Upper lobe of right lung (tissue), 1 donor: ENCODE measurements around the gene PLEKHG2. TPM values are rescaled to one million over a fixed set of nuclear protein-coding genes. Genes with fewer than 3 reads are reported as not detected.
A peak's percentile ranks its signal among the peaks of the same experiment; 100 is the strongest.
"Not testable (repeated sequence)": the region's sequence is repeated elsewhere in the genome, so short reads cannot be mapped to it uniquely, and the experiment has no call there.

Experiments used
- ATAC-seq: fragments of 200-7000 bp; cut with Tn5 transposase; one replicate; pipeline ENCODE4 v1.9.1; 2020; ENCODE audit warnings: mild to moderate bottlenecking, moderate library complexity
- DNase-seq: peaks from one replicate; pipeline ENCODE4 v3.0.0-alpha.2; 2020
- H3K27ac ChIP-seq: fragments of 200-600 bp; one replicate; pipeline ENCODE4 v1.8.0; 2022
- H3K27me3 ChIP-seq: fragments of 200-600 bp; one replicate; pipeline ENCODE4 v1.8.0; 2022; ENCODE audit warnings: mild to moderate bottlenecking
- H3K36me3 ChIP-seq: fragments of 200-600 bp; one replicate; pipeline ENCODE4 v1.8.0; 2022
- H3K4me1 ChIP-seq: fragments of 200-600 bp; one replicate; pipeline ENCODE4 v1.8.0; 2022
- H3K4me3 ChIP-seq: fragments of 200-600 bp; one replicate; pipeline ENCODE4 v1.8.0; 2022; ENCODE audit warnings: mild to moderate bottlenecking
- H3K9me3 ChIP-seq: fragments of 200-600 bp; one replicate; pipeline ENCODE4 v1.8.0; 2022
- intact Hi-C: fragments of 100-400 bp; cut with DNase I; formaldehyde crosslinking; loops from one replicate; pipeline ENCODE4 v1.11.0; 2022
- total RNA-seq: library from RNA; stranded (reverse); fragmentation: NEBNext Ultra II Directional; extraction: Animal tissue kit (Norgen Biotek cat#: 25700); gene quantifications from one replicate; pipeline ENCODE4 v1.2.1, GENCODE V29; 2021
- TF ChIP-seq, protein P1 (sequence below): fragments of 200-600 bp; IDR thresholded peaks from one replicate; pipeline ENCODE4 v1.8.0; 2022; ENCODE audit warnings: antibody characterized with exemption
- donor health status: DM: no; HTN: yes; CAD: no; lungs with severe emphysema.

PLEKHG2 gene
- total RNA-seq, 1 donor from 2014 or later: 32.4 TPM

DNA sequence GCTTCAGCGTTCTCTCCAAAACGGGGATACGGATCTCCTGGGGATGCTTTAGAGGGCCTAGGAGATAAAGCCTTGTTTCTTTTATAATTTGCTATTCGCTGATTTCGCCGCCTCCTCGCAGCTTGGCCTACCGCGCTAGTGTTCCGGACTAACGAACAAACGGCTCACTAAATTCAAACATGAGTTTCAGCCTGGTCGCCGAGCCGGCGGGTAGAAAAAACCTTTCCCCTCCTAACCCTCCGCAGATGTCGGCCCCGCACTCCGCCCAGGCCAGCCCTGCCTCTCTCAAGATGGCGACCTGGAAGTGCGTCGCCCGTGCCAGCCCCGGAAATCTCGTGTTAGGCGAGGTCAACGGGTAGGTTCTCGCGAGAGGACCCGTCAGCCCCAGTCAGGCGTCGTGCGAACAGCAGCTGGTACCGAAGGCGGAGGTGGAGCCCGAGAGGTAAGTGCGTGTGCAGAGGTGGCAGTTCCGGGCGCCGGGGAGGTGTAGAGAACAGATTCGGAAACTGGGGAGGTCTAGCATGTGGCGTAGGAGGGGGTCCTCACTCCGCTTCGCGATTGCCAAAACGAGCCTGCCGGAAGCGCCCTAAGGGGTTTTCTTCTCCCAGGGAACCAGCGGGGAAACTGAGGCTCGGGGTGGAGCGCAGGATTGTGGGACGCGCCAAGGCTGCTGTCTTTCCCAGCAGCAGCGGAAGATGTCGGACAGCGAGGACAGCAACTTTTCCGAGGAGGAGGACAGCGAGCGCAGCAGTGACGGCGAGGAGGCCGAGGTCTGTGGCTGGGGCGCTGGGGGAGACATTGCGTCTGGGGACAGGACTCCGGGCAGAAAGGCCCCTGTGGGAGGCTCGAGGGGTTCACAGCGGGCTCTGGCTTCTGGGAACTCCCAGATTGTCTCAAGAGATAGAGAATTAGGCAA is 33.0 kb downstream of the PLEKHG2 start, which contains the start of gene SUPT5H:
Gene SUPT5H, plus strand, starts transcription at position 387 of the 916 bp plus-strand sequence. Its CDS starts 309 bp downstream, at position 696.
- H3K4me3 ChIP-seq: peak within 1 kb of the TSS; percentile 96
- H3K27me3 ChIP-seq: no peaks in the 10 kb centered on the region
- H3K27ac ChIP-seq: peak within 1 kb of the TSS; percentile 95
- peak; percentile 98 for DNase-seq
- ATAC-seq: peak; percentile 98
- intact Hi-C loops: no loop called here
- no peaks in the 10 kb centered on the region for H3K9me3 ChIP-seq
- H3K4me1 ChIP-seq: peaks cover 32% of the 10 kb centered on the region
- no peaks in the 10 kb centered on the region for H3K36me3 ChIP-seq
- TF ChIP-seq, protein P1, sequence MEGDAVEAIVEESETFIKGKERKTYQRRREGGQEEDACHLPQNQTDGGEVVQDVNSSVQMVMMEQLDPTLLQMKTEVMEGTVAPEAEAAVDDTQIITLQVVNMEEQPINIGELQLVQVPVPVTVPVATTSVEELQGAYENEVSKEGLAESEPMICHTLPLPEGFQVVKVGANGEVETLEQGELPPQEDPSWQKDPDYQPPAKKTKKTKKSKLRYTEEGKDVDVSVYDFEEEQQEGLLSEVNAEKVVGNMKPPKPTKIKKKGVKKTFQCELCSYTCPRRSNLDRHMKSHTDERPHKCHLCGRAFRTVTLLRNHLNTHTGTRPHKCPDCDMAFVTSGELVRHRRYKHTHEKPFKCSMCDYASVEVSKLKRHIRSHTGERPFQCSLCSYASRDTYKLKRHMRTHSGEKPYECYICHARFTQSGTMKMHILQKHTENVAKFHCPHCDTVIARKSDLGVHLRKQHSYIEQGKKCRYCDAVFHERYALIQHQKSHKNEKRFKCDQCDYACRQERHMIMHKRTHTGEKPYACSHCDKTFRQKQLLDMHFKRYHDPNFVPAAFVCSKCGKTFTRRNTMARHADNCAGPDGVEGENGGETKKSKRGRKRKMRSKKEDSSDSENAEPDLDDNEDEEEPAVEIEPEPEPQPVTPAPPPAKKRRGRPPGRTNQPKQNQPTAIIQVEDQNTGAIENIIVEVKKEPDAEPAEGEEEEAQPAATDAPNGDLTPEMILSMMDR: no peak

DNA sequence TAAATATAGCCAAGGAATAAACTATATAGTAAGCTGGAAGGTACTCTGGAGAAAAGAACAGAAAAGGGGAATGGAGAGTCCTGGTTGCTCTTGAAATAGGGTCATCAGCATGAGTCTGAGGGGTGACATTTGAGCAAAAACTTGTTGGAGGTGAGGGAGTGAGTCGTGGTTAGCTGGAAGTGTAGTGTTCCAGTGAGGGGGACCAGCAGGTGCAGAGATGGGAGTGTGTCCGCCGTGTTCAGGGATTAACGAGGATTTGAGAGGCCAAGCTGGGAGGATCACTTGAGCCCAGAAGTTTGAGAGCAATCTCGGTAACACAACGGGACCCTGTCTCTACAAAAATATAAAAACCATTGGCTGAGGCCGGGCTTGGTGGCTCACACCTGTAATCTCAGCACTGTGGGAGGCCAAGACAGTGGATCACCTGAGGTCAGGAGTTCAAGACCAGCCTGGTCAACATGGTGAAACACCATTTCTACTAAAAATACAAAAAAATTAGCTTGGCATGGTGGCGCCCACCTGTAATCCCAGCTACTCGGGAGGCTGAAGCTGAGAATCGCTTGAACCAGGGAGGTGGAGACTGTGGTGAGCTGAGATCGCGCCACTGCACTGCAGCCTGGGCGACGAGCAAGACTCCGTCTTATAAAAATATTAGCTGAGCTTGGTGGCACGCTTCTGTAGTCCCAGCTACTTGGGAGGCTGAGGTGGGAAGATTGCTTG is 34.1 kb downstream of the PLEKHG2 start:
- Histone ChIP-seq H3K27ac (peak overlapping the region; percentile 95), H3K36me3 (peaks cover 4% of the 10 kb centered on the region), H3K4me1 (peaks cover 32% of the 10 kb centered on the region), H3K27me3 (no peaks in the 10 kb centered on the region), H3K4me3 (peak overlapping the region; percentile 96), H3K9me3 (no peaks in the 10 kb centered on the region)
- no peak for ATAC-seq
- no peak for DNase-seq
- TF ChIP-seq, protein P1: no peak
- intact Hi-C loops: no loop called here

DNA sequence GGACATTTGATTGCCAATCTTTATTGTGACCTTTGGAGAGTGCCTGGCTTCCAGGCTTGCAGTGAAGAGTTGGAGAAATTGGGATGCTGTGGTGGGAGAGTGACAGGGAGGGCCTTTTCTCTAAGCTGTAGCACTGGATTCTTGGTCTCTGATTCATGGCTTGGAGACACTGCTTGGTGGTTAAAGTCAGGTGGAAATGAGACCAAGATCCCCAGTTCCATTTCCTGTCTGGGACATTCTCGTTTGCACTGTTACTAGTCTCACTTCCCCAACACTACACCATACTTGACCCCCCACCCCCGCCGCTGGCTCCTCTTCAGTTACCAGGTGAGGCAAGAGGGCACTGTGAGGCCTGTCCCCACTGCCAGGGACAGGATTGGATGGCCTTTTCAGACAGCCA is 35.8 kb downstream of the PLEKHG2 start:
- Histone ChIP-seq H3K4me1 (peaks cover 32% of the 10 kb centered on the region), H3K4me3 (no peak overlapping the region), H3K36me3 (peaks cover 18% of the 10 kb centered on the region), H3K27me3 (no peaks in the 10 kb centered on the region), H3K9me3 (no peaks in the 10 kb centered on the region), H3K27ac (no peak overlapping the region)
- TF ChIP-seq, protein P1: no peak
- intact Hi-C loops: no loop called here
- DNase-seq (no peak), ATAC-seq (no peak)

DNA sequence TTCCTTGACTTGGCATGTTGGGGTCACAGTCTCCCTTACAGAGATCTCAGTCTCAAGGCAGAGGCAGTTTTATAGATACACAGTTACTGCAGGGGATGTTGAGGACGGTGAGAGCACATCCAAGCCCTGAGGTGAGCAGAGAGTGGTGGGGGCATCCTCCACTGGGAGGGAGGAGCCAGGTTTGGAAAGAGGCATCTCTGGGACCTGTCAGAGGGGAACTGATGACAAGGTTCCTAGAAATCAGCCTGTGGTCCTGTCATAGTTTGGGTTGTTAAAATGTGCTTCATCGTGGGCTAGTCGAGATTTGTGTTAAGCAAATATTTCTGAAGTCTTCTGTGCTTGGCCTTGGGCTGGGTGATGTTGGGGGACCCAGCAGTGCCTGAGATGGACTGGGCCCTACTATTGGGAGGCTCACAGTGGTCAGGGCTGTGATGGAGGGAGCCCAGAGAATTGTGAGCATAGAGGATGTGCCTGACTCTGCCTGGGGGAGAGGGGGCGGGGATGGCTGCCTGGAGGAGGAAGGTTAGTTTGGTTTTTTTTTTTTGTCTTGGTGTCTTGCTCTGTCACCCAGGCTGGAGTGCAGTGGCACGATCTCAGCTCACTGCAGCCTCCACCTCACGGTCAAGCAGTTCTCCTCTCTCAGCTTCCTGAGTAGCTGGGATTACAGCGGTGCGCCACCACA is 36.8 kb downstream of the PLEKHG2 start:
- H3K27me3 ChIP-seq: no peaks in the 10 kb centered on the region
- intact Hi-C loops: no loop called here
- TF ChIP-seq, protein P1: no peak
- H3K4me3 ChIP-seq: no peak overlapping the region
- DNase-seq (no peak), ATAC-seq (no peak)
- H3K4me1 ChIP-seq: peaks cover 32% of the 10 kb centered on the region
- H3K9me3 ChIP-seq: no peaks in the 10 kb centered on the region
- peaks cover 28% of the 10 kb centered on the region for H3K36me3 ChIP-seq
- H3K27ac ChIP-seq: no peak overlapping the region

DNA sequence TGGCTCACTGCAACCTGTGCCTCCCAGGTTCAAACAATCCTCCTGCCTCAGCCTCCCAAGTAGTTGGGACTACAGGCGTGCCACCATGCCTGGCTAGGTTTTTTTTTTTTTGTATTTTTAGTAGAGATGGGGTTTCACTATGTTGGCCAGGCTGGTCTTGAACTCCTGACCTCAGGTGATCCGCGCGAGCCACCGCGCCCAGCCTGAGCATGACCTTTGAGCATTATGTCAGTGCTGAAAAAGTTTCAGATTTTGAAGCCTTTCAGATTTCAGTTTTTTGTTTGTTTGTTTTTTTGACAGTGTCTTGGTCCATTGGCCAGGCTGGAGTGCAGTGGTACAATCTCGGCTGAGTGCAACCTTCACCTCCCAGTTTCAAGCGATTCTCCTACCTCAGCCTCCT is 38.8 kb downstream of the PLEKHG2 start:
- DNase-seq, H3K27ac ChIP-seq, H3K9me3 ChIP-seq, intact Hi-C loops, H3K4me3 ChIP-seq, H3K27me3 ChIP-seq, ATAC-seq: not testable (repeated sequence)
- H3K36me3 ChIP-seq: peaks cover 39% of the 10 kb centered on the region
- H3K4me1 ChIP-seq: peaks cover 29% of the 10 kb centered on the region
